Neural progenitor cell (in vitro differentiated cells): Measurements from ENCODE around the gene RANBP1. TPM values are rescaled to one million over a fixed set of nuclear protein-coding genes. Genes with fewer than 3 reads are reported as not detected.

Experiments used
- DNase-seq: peaks from one replicate; pipeline ENCODE4 v3.0.0-alpha.2; 2016; ENCODE audit warnings: low spot score
- H2AFZ ChIP-seq: fragments of 200-600 bp; sonication (generic); replicated peaks from 2 replicates; pipeline ENCODE4 v1.6.1; 2016; ENCODE audit warnings: antibody characterized with exemption
- H3F3A ChIP-seq: fragments of 200-600 bp; sonication (generic); 2 replicates; pipeline ENCODE4 v1.6.1; 2016; ENCODE audit warnings: antibody characterized with exemption, low read depth
- H3K27ac ChIP-seq: fragments of 200-600 bp; sonication (generic); 2 replicates; pipeline ENCODE4 v1.5.1; 2016; ENCODE audit warnings: mild to moderate bottlenecking
- H3K27me3 ChIP-seq: fragments of 200-600 bp; sonication (generic); 2 replicates; pipeline ENCODE4 v1.6.1; 2016; ENCODE audit warnings: mild to moderate bottlenecking, moderate library complexity
- H3K36me3 ChIP-seq: fragments of 200-600 bp; sonication (generic); 2 replicates; pipeline ENCODE4 v1.5.1; 2016
- H3K4me1 ChIP-seq: fragments of 200-600 bp; sonication (generic); 2 replicates; pipeline ENCODE4 v1.6.1; 2016; ENCODE audit warnings: mixed run types
- H3K4me2 ChIP-seq: fragments of 200-600 bp; sonication (generic); 2 replicates; pipeline ENCODE4 v1.6.1; 2016
- H3K4me3 ChIP-seq: fragments of 200-600 bp; sonication (generic); 2 replicates; pipeline ENCODE4 v1.5.1; 2016
- H3K79me2 ChIP-seq: fragments of 200-600 bp; sonication (generic); 2 replicates; pipeline ENCODE4 v1.6.1; 2016; ENCODE audit warnings: low read depth
- H3K9ac ChIP-seq: fragments of 200-600 bp; sonication (generic); 2 replicates; pipeline ENCODE4 v1.6.1; 2016
- H3K9me3 ChIP-seq: fragments of 200-600 bp; sonication (generic); 2 replicates; pipeline ENCODE4 v1.5.1; 2016; ENCODE audit warnings: low read depth
- H4K20me1 ChIP-seq: fragments of 200-600 bp; sonication (generic); 2 replicates; pipeline ENCODE4 v1.6.1; 2016; ENCODE audit warnings: low read depth
- H3K27ac Mint-ChIP-seq: 3 replicates; pipeline ENCODE4 v1.8.0; 2021; ENCODE audit warnings: mixed read lengths
- H3K27me3 Mint-ChIP-seq: 2 replicates; pipeline ENCODE4 v1.8.0; 2022; ENCODE audit warnings: low read depth, mild to moderate bottlenecking, inconsistent platforms, moderate library complexity, mixed read lengths; ENCODE audit not compliant: insufficient read depth
- H3K36me3 Mint-ChIP-seq: 3 replicates; pipeline ENCODE4 v1.8.0; 2021; ENCODE audit warnings: mixed read lengths
- H3K4me1 Mint-ChIP-seq: 3 replicates; pipeline ENCODE4 v1.8.0; 2021; ENCODE audit warnings: mixed read lengths
- H3K4me3 Mint-ChIP-seq: 3 replicates; pipeline ENCODE4 v1.8.0; 2021; ENCODE audit warnings: mild to moderate bottlenecking, moderate library complexity, mixed read lengths
- H3K9me3 Mint-ChIP-seq: 3 replicates; pipeline ENCODE4 v1.8.0; 2020; ENCODE audit warnings: mixed read lengths
- CTCF ChIP-seq: fragments of 200-600 bp; sonication (generic); IDR thresholded peaks from 2 replicates; pipeline ENCODE4 v1.5.1; 2017; ENCODE audit warnings: antibody characterized with exemption, mild to moderate bottlenecking
- EZH2 ChIP-seq: fragments of 200-600 bp; sonication (generic); IDR thresholded peaks from 2 replicates; pipeline ENCODE4 v1.6.1; 2017; ENCODE audit warnings: antibody characterized with exemption, mild to moderate bottlenecking, moderate library complexity
- EZH2phosphoT487 ChIP-seq: fragments of 200-600 bp; sonication (generic); IDR thresholded peaks from 2 replicates; pipeline ENCODE4 v1.6.1; 2017; ENCODE audit warnings: antibody characterized with exemption
- total RNA-seq: library from RNA; depleted of rRNA; stranded (reverse); fragments of >200 nt; gene quantifications from 2 replicates; pipeline ENCODE4 v1.2.3, GENCODE V29; 2015; ENCODE audit warnings: low replicate concordance

The RANBP1 gene
- total RNA-seq, 1 donor from 2014 or later, result 918 TPM

- no peaks in the 10 kb centered on the region for H3F3A ChIP-seq
- H3K4me1 Mint-ChIP-seq, result peaks cover 2% of the 10 kb centered on the region
- H3K4me1 ChIP-seq, result no peaks in the 10 kb centered on the region
- H3K36me3 Mint-ChIP-seq, result no peaks in the 10 kb centered on the region
- no peak overlapping the region for H2AFZ ChIP-seq
- H3K27ac Mint-ChIP-seq, result no peak overlapping the region
- H3K79me2 ChIP-seq, result no peaks in the 10 kb centered on the region
- no peak for DNase-seq
- no peaks in the 10 kb centered on the region for H4K20me1 ChIP-seq
- no peak for TF ChIP-seq CTCF
- TF ChIP-seq EZH2phosphoT487, result no peak
- TF ChIP-seq EZH2, result no peak
- no peak overlapping the region for H3K4me2 ChIP-seq
- peaks cover 3% of the 10 kb centered on the region for H3K9me3 Mint-ChIP-seq
- no peak overlapping the region for H3K27ac ChIP-seq
- H3K27me3 Mint-ChIP-seq, result peaks cover 3% of the 10 kb centered on the region
- no peaks in the 10 kb centered on the region for H3K9me3 ChIP-seq
- H3K27me3 ChIP-seq, result no peaks in the 10 kb centered on the region
- H3K4me3 ChIP-seq, result no peak overlapping the region
- no peak overlapping the region for H3K4me3 Mint-ChIP-seq
- H3K36me3 ChIP-seq, result no peaks in the 10 kb centered on the region
- no peak overlapping the region for H3K9ac ChIP-seq
Observed at GRCh38 chr22:20167643-20168322, 51.9 kb downstream of the RANBP1 start.

- Histone ChIP-seq H3K36me3 (no peaks in the 10 kb centered on the region), H3K27me3 (no peaks in the 10 kb centered on the region), H3K79me2 (no peaks in the 10 kb centered on the region), H3K9ac (no peak overlapping the region), H3K4me1 (no peaks in the 10 kb centered on the region), H3K9me3 (no peaks in the 10 kb centered on the region), H3K4me2 (no peak overlapping the region), H4K20me1 (no peaks in the 10 kb centered on the region), H3K4me3 (no peak overlapping the region), H2AFZ (no peak overlapping the region), H3K27ac (no peak overlapping the region), H3F3A (no peaks in the 10 kb centered on the region)
- DNase-seq, result no peak
- Mint-ChIP-seq H3K4me1 (peaks cover 8% of the 10 kb centered on the region), H3K27me3 (peaks cover 5% of the 10 kb centered on the region), H3K36me3 (no peaks in the 10 kb centered on the region), H3K9me3 (peaks cover 1% of the 10 kb centered on the region), H3K4me3 (no peak overlapping the region), H3K27ac (no peak overlapping the region)
- TF ChIP-seq EZH2 (no peak), CTCF (no peak), EZH2phosphoT487 (no peak)
Observed at GRCh38 chr22:20169253-20169822, 53.4 kb downstream of the RANBP1 start.

GRCh38 chr22:20170170-20170569 lies 54.3 kb downstream of the RANBP1 start:
- no peaks in the 10 kb centered on the region for H3K9me3 Mint-ChIP-seq
- H3K4me2 ChIP-seq, result no peak overlapping the region
- H3K4me3 Mint-ChIP-seq, result no peak overlapping the region
- no peaks in the 10 kb centered on the region for H3K4me1 ChIP-seq
- TF ChIP-seq EZH2phosphoT487 (no peak), EZH2 (no peak), CTCF (no peak)
- no peak overlapping the region for H3K27ac Mint-ChIP-seq
- peaks cover 9% of the 10 kb centered on the region for H3K4me1 Mint-ChIP-seq
- H3K4me3 ChIP-seq, result no peak overlapping the region
- no peaks in the 10 kb centered on the region for H3K79me2 ChIP-seq
- H3K9me3 ChIP-seq, result no peaks in the 10 kb centered on the region
- peaks cover 3% of the 10 kb centered on the region for H3K27me3 Mint-ChIP-seq
- H3K9ac ChIP-seq, result no peak overlapping the region
- no peaks in the 10 kb centered on the region for H3K27me3 ChIP-seq
- DNase-seq, result no peak
- no peak overlapping the region for H2AFZ ChIP-seq
- H4K20me1 ChIP-seq, result no peaks in the 10 kb centered on the region
- H3K27ac ChIP-seq, result no peak overlapping the region
- no peaks in the 10 kb centered on the region for H3F3A ChIP-seq
- no peaks in the 10 kb centered on the region for H3K36me3 ChIP-seq
- H3K36me3 Mint-ChIP-seq, result no peaks in the 10 kb centered on the region
